CD4-positive, alpha-beta memory T cell (primary cell): ENCODE results near the gene HLA-DQB1. TPM values are rescaled to one million over a fixed set of nuclear protein-coding genes. Genes with fewer than 3 reads are reported as not detected.
"Not testable (repeated sequence)": the region's sequence is repeated elsewhere in the genome, so short reads cannot be mapped to it uniquely, and the experiment has no call there.

Experiments
- CTCF ChIA-PET: fragments of 350-600 bp; sonication (Branson Sonifier 250); formaldehyde crosslinking; loops from one replicate; lab custom pipeline; 2021; ENCODE audit warnings: inconsistent platforms; ENCODE audit not compliant: partially characterized antibody; lab: Charles Lee
- POLR2A ChIA-PET: fragments of 350-600 bp; sonication (Branson Sonifier 250); formaldehyde crosslinking; loops from one replicate; lab custom pipeline; 2021; ENCODE audit not compliant: partially characterized antibody; lab: Charles Lee
- DNase-seq, 5 donors: peaks; one replicate each; pipeline versions ENCODE4 v3.0.0 to v3.0.0-alpha.2; 2020 to 2022; ENCODE audit warnings: mixed read lengths in 1 of 5
- H3K27ac ChIP-seq: one replicate; pipeline ENCODE4 v1.7.0; 2013; ENCODE audit warnings: low read depth, low read length
- H3K27me3 ChIP-seq: 2 replicates; pipeline ENCODE4 v1.7.0; 2013; ENCODE audit warnings: mild to moderate bottlenecking, low read length, moderate library complexity; ENCODE audit not compliant: insufficient read depth
- H3K36me3 ChIP-seq: 2 replicates; pipeline ENCODE4 v1.7.0; 2013; ENCODE audit warnings: mild to moderate bottlenecking, low read length, moderate library complexity; ENCODE audit not compliant: insufficient read depth
- H3K4me1 ChIP-seq: 2 replicates; pipeline ENCODE4 v1.7.0; 2013; ENCODE audit warnings: mild to moderate bottlenecking, low read length, moderate library complexity; ENCODE audit not compliant: insufficient read depth
- H3K4me3 ChIP-seq, 2 donors: one replicate each; pipeline ENCODE4 v1.7.0; 2013; ENCODE audit warnings: low read length in 2 of 2, mild to moderate bottlenecking in 1 of 2
- H3K9me3 ChIP-seq, 2 donors: one replicate each; pipeline ENCODE4 v1.7.0; 2013; ENCODE audit warnings: low read length in 2 of 2, control low read depth in 1 of 2; ENCODE audit not compliant: control insufficient read depth in 1 of 2
- H3K27ac Mint-ChIP-seq, 7 donors: one replicate each; pipeline ENCODE4 v1.8.0; 2020 to 2021; ENCODE audit warnings: mixed read lengths in 7 of 7, mild to moderate bottlenecking in 6 of 7, inconsistent platforms in 3 of 7, moderate library complexity in 3 of 7
- H3K27me3 Mint-ChIP-seq, 2 donors: one replicate each; pipeline ENCODE4 v1.8.0; 2020 to 2021; ENCODE audit warnings: mixed read lengths in 2 of 2
- H3K36me3 Mint-ChIP-seq, 2 donors: one replicate each; pipeline ENCODE4 v1.8.0; 2020 to 2021; ENCODE audit warnings: mixed read lengths in 2 of 2, inconsistent platforms in 1 of 2, mild to moderate bottlenecking in 1 of 2
- H3K4me1 Mint-ChIP-seq, 4 donors: one replicate each; pipeline ENCODE4 v1.8.0; 2020 to 2021; ENCODE audit warnings: mixed read lengths in 4 of 4, mild to moderate bottlenecking in 1 of 4
- H3K4me3 Mint-ChIP-seq, 8 donors: one replicate each; pipeline ENCODE4 v1.8.0; 2020 to 2021; ENCODE audit warnings: mixed read lengths in 8 of 8, mild to moderate bottlenecking in 7 of 8, moderate library complexity in 6 of 8, inconsistent platforms in 3 of 8
- H3K9me3 Mint-ChIP-seq, 8 donors: one replicate each; pipeline ENCODE4 v1.8.0; 2020 to 2021; ENCODE audit warnings: mixed read lengths in 8 of 8, mild to moderate bottlenecking in 5 of 8, inconsistent platforms in 3 of 8, moderate library complexity in 1 of 8
- intact Hi-C: fragments of 100-400 bp; cut with micrococcal nuclease; formaldehyde crosslinking; loops from one replicate; pipeline ENCODE4 v1.15.1; 2023
- polyA plus RNA-seq, 2 donors: library from polyadenylated mRNA; unstranded; fragments of 300-500 nt; fragmentation: Illumina TruSeq; gene quantifications; one replicate each; pipeline ENCODE4 v1.2.3, GENCODE V29; 2021
- total RNA-seq, 2 experiments: library from RNA; stranded (reverse); gene quantifications; one replicate each; pipeline ENCODE4 v1.2.3, GENCODE V29; 2021

The HLA-DQB1 gene
- total and polyA plus RNA-seq, 4 experiments from 2014 or later = 1.4 to 11.1 (median 8.1) TPM

- Mint-ChIP-seq H3K4me1 (peaks cover 0 to 26% (median 8%) of the 10 kb centered on the region in 4 donors), H3K9me3 (peaks cover 0 to 15% (median under 1%) of the 10 kb centered on the region in 8 donors)
- H3K4me3 ChIP-seq, H3K4me1 ChIP-seq, H3K9me3 ChIP-seq, POLR2A ChIA-PET, H3K36me3 Mint-ChIP-seq, H3K27ac Mint-ChIP-seq, H3K27ac ChIP-seq, H3K27me3 ChIP-seq, intact Hi-C loops, DNase-seq, H3K27me3 Mint-ChIP-seq, H3K36me3 ChIP-seq, H3K4me3 Mint-ChIP-seq: not testable (repeated sequence)
- CTCF ChIA-PET = interaction anchor here (1.0 kb wide), 1 partner anchor 9 kb away, joined by 3 read pairs; the partner anchor contains the start of gene HLA-DQB1
Measured at GRCh38 chr6:32657819-32658218, 8.6 kb downstream of the HLA-DQB1 start.

GRCh38 chr6:32657329-32657728 lies 9.1 kb downstream of the HLA-DQB1 start:
- POLR2A ChIA-PET, H3K27me3 Mint-ChIP-seq, H3K27me3 ChIP-seq, H3K36me3 ChIP-seq, intact Hi-C loops, H3K36me3 Mint-ChIP-seq, H3K4me3 ChIP-seq, CTCF ChIA-PET, H3K4me3 Mint-ChIP-seq, DNase-seq, H3K9me3 ChIP-seq, H3K4me1 ChIP-seq, H3K27ac ChIP-seq: not testable (repeated sequence)
- peak overlapping the region in 1 of 7 donors; percentile 42 for H3K27ac Mint-ChIP-seq
- H3K9me3 Mint-ChIP-seq = peaks cover 0 to 15% (median under 1%) of the 10 kb centered on the region in 8 donors
- H3K4me1 Mint-ChIP-seq = peaks cover 0 to 23% (median 8%) of the 10 kb centered on the region in 4 donors

DNA sequence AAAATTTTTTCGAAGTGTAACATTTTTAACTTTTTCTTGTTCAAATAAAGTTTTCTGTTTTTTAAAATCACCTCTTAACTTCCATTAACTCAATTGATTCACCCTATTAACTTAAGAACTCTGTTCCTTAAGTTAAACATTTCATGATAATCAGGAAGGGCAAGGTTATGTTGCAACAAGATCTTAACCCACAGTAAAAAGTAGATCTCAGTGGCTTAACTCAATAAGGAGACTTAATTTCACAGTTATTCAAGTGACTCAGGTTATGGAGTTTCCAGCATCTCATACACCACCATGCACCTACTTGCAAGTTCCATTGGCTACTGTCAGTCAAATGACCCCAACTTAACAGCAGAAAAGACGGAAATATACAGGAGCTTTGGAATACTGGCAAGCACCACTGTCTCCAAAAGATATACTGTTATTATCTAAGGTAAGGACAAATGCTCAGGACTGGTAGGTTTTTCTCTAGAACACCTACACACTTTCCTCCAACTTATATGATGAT lies 11.2 kb downstream of the HLA-DQB1 start:
- ChIA-PET POLR2A (no interaction called here), CTCF (no interaction called here)
- intact Hi-C loops = no loop called here
- Histone ChIP-seq H3K4me1 (no peaks in the 10 kb centered on the region), H3K27me3 (no peaks in the 10 kb centered on the region), H3K36me3 (no peaks in the 10 kb centered on the region), H3K9me3 (no peaks in the 10 kb centered on the region), H3K4me3 (no peak overlapping the region), H3K27ac (no peak overlapping the region)
- Mint-ChIP-seq H3K4me1 (peaks cover 0 to 14% (median 5%) of the 10 kb centered on the region in 4 donors), H3K27ac (no peak overlapping the region), H3K4me3 (no peak overlapping the region), H3K27me3 (no peaks in the 10 kb centered on the region), H3K36me3 (peaks cover 0 to 5% of the 10 kb centered on the region in 2 donors), H3K9me3 (peaks cover 0 to 15% (median under 1%) of the 10 kb centered on the region in 8 donors)
- no peak for DNase-seq

DNA sequence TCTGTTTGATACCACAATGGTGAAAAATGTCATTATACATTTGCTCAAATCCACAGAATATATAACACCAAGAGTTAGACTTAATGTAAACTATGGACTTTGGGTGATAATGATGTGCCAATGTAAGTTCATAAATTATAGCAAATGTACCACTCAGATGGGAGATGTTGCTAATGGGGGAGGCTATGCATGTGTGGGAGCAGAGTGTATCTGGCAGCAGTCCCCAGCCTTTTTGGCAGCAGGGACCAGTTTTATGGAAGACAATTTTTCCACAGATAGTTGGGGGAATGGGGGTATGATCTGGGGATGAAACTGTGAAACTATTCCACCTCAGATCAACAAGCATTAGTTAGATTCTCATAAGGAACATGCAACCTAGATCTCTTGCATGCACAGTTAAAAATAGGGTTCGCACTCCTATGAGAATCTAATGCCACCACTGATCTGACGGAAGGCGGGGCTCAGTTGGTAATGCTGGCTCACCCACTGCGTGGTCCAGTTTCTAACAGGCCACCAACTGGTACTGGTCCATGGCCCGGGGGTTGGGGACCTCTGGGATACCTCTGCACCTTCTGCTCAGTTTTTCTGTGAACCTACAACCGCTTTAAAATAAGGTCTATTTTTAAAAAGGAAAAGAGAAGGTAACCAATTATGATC lies 21.3 kb downstream of the HLA-DQB1 start:
- intact Hi-C loops = no loop called here
- Mint-ChIP-seq H3K4me1 (peaks cover 15 to 20% (median 16%) of the 10 kb centered on the region in 4 donors), H3K27ac (peak overlapping the region in 1 of 7 donors; percentile 4), H3K27me3 (no peaks in the 10 kb centered on the region), H3K9me3 (no peaks in the 10 kb centered on the region), H3K4me3 (no peak overlapping the region), H3K36me3 (no peaks in the 10 kb centered on the region)
- no peaks in the 10 kb centered on the region for H3K36me3 ChIP-seq
- ChIA-PET CTCF (no interaction called here), POLR2A (no interaction called here)
- H3K9me3 ChIP-seq = no peaks in the 10 kb centered on the region
- peaks cover 11% of the 10 kb centered on the region for H3K4me1 ChIP-seq
- no peak overlapping the region for H3K4me3 ChIP-seq
- no peak overlapping the region for H3K27ac ChIP-seq
- DNase-seq = no peak
- no peaks in the 10 kb centered on the region for H3K27me3 ChIP-seq

GRCh38 chr6:32643904-32644303 lies 22.6 kb downstream of the HLA-DQB1 start:
- CTCF ChIA-PET = interaction anchor here (1.3 kb wide), 1 partner anchor 12 kb away, joined by 4 read pairs; no protein-coding TSS in a partner anchor
- Histone ChIP-seq H3K27ac (no peak overlapping the region), H3K9me3 (no peaks in the 10 kb centered on the region), H3K4me1 (peaks cover 11% of the 10 kb centered on the region), H3K36me3 (no peaks in the 10 kb centered on the region), H3K4me3 (no peak overlapping the region), H3K27me3 (no peaks in the 10 kb centered on the region)
- Mint-ChIP-seq H3K4me3 (no peak overlapping the region), H3K27ac (no peak overlapping the region), H3K9me3 (no peaks in the 10 kb centered on the region), H3K36me3 (no peaks in the 10 kb centered on the region), H3K27me3 (no peaks in the 10 kb centered on the region), H3K4me1 (peaks cover 16 to 20% (median 18%) of the 10 kb centered on the region in 4 donors)
- intact Hi-C loops = no loop called here
- DNase-seq = no peak
- POLR2A ChIA-PET = no interaction called here

DNA sequence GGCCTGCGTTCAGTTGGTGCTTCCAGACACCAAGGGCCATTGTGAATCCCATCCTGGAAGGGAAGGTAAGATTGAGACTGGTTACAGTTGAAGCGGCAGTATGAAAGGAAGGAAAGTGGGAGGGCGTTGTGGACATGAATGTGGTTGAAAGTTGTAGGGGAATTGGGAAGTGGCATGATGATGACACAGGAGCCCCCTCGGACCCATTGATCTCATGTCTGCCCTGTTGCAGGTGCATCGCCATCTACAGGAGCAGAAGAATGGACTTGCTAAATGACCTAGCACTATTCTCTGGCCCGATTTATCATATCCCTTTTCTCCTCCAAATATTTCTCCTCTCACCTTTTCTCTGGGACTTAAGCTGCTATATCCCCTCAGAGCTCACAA lies 23.7 kb downstream of the HLA-DQB1 start:
- H3K4me3 Mint-ChIP-seq = no peak overlapping the region
- H3K27me3 Mint-ChIP-seq = no peaks in the 10 kb centered on the region
- intact Hi-C loops = no loop called here
- peaks cover 16 to 20% (median 18%) of the 10 kb centered on the region in 4 donors for H3K4me1 Mint-ChIP-seq
- H3K4me3 ChIP-seq = no peak overlapping the region
- no peaks in the 10 kb centered on the region for H3K36me3 ChIP-seq
- no peaks in the 10 kb centered on the region for H3K27me3 ChIP-seq
- CTCF ChIA-PET = no interaction called here
- no peaks in the 10 kb centered on the region for H3K36me3 Mint-ChIP-seq
- peaks cover 11% of the 10 kb centered on the region for H3K4me1 ChIP-seq
- POLR2A ChIA-PET = no interaction called here
- H3K9me3 ChIP-seq = no peaks in the 10 kb centered on the region
- H3K27ac Mint-ChIP-seq = no peak overlapping the region
- H3K9me3 Mint-ChIP-seq = no peaks in the 10 kb centered on the region
- DNase-seq = no peak
- H3K27ac ChIP-seq = no peak overlapping the region

DNA sequence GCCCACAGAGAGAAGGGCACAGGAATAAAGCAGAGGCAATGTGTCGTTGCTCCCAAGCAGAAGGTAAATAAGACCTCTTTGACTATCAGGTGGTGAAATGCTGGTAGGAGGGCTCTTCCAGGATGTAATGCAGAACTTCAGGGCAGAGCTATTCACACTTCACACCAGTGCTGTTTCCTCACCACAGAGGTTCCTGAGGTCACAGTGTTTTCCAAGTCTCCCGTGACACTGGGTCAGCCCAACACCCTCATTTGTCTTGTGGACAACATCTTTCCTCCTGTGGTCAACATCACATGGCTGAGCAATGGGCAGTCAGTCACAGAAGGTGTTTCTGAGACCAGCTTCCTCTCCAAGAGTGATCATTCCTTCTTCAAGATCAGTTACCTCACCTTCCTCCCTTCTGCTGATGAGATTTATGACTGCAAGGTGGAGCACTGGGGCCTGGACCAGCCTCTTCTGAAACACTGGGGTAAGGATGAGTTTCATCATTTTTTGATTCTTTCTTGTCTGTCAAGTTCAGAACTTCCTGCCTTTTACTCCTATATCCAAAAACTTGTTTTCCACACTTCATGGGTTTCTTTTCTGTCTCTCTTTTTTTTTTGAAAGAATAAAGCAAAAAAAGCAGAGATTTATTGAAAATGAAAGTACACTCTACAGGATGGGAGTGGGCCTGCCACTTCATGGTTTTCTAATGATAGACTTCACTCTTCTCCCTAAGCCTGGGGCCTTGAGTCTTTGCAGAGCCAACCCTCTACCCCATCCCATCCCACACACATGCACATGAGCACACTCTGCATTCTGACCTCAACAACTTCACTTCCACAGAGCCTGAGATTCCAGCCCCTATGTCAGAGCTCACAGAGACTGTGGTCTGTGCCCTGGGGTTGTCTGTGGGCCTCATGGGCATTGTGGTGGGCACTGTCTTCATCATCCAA lies 24.4 kb downstream of the HLA-DQB1 start:
- H3K27me3 ChIP-seq, POLR2A ChIA-PET, H3K36me3 Mint-ChIP-seq, H3K27ac ChIP-seq, H3K4me3 ChIP-seq, DNase-seq, H3K9me3 ChIP-seq, intact Hi-C loops, CTCF ChIA-PET, H3K27me3 Mint-ChIP-seq, H3K9me3 Mint-ChIP-seq, H3K36me3 ChIP-seq: not testable (repeated sequence)
- Mint-ChIP-seq H3K27ac (peak overlapping the region in 3 of 7 donors; percentile 10 to 83 (median 62)), H3K4me1 (peaks cover 16 to 21% (median 18%) of the 10 kb centered on the region in 4 donors), H3K4me3 (peak overlapping the region in 3 of 8 donors; percentile 13 to 72 (median 18))
- peaks cover 11% of the 10 kb centered on the region for H3K4me1 ChIP-seq
